ENCODE measurements around the gene CEP20.

GRCh38 chr16:15906439-15906838 lies 18.0 kb upstream of the CEP20 start:
- TF ChIP-seq CTCF (IDR thresholded peaks at IDR 0.05 in 2 of 3, conservative IDR thresholded peaks at IDR 0.05 in 1 of 3; ENCODE audit: control insufficient read depth in 2 of 3, extremely low read depth in 1 of 3, insufficient read depth in 1 of 3, low read depth in 3 of 3, low read length in 3 of 3) = no peak
- no peak for TF ChIP-seq E4F1 (IDR thresholded peaks at IDR 0.05; ENCODE audit: borderline replicate concordance, partially characterized antibody)
- TF ChIP-seq ZZZ3 (IDR thresholded peaks at IDR 0.05; ENCODE audit: control insufficient read depth, insufficient read length, low read depth) = no peak
- no peak for TF ChIP-seq EZH2 (IDR thresholded peaks at IDR 0.05; ENCODE audit: borderline replicate concordance, control insufficient read depth, low read depth, low read length)
- TF ChIP-seq IKZF1 (conservative IDR thresholded peaks at IDR 0.05) = no peak
- no peak for TF ChIP-seq ZNF274 (IDR thresholded peaks at IDR 0.05; ENCODE audit: insufficient read depth, insufficient read length)
- TF ChIP-seq SMC3 (IDR thresholded peaks at IDR 0.05; ENCODE audit: borderline replicate concordance, low read length) = no peak
- no peak for TF ChIP-seq TAF1 (IDR thresholded peaks at IDR 0.05; ENCODE audit: borderline replicate concordance, low read depth, low read length)
- TF ChIP-seq PML (IDR thresholded peaks at IDR 0.05; ENCODE audit: low read length) = no peak
- no peak for TF ChIP-seq BCLAF1 (IDR thresholded peaks at IDR 0.05)
- TF ChIP-seq POLR2AphosphoS5 (IDR thresholded peaks at IDR 0.05; ENCODE audit: low read length) = no peak
- TF ChIP-seq JUND (IDR thresholded peaks at IDR 0.05; ENCODE audit: low read depth, low read length) = no peak
- TF ChIP-seq, protein P1, sequence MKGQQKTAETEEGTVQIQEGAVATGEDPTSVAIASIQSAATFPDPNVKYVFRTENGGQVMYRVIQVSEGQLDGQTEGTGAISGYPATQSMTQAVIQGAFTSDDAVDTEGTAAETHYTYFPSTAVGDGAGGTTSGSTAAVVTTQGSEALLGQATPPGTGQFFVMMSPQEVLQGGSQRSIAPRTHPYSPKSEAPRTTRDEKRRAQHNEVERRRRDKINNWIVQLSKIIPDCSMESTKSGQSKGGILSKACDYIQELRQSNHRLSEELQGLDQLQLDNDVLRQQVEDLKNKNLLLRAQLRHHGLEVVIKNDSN (IDR thresholded peaks at IDR 0.05; ENCODE audit: borderline replicate concordance, extremely low read length, insufficient read depth, low read depth, low read length) = no peak
- TF ChIP-seq EP300 (IDR thresholded peaks at IDR 0.05; ENCODE audit: borderline replicate concordance in 1 of 2, control insufficient read depth in 1 of 2, low read depth in 2 of 2, low read length in 2 of 2) = no peak
